Activated CD8-positive, alpha-beta T cell treated with anti-CD3 and anti-CD28 coated beads for 36 hours (primary cell): ENCODE data around the gene RNF207. TPM values are rescaled to one million over a fixed set of nuclear protein-coding genes. Genes with fewer than 3 reads are reported as not detected.
A peak's percentile ranks its signal among the peaks of the same experiment; 100 is the strongest.

Source experiments
- ATAC-seq: fragments of 200-7000 bp; cut with Tn5 transposase; one replicate; pipeline ENCODE4 v1.10.0; 2021; ENCODE audit warnings: mild to moderate bottlenecking, moderate library complexity
- CTCF ChIA-PET: fragments of 350-600 bp; sonication (Branson Sonifier 250); formaldehyde crosslinking; loops from one replicate; lab custom pipeline; 2021; ENCODE audit warnings: antibody characterized with exemption; lab: Charles Lee
- POLR2A ChIA-PET: fragments of 350-600 bp; sonication (Branson Sonifier 250); formaldehyde crosslinking; loops from one replicate; lab custom pipeline; 2021; ENCODE audit warnings: antibody characterized with exemption; lab: Charles Lee
- DNase-seq: peaks from one replicate; pipeline ENCODE4 v3.0.0-alpha.2; 2020
- H3K27ac Mint-ChIP-seq: one replicate; pipeline ENCODE4 v1.8.0; 2021; ENCODE audit warnings: mild to moderate bottlenecking, mixed read lengths
- H3K27me3 Mint-ChIP-seq: one replicate; pipeline ENCODE4 v1.8.0; 2021; ENCODE audit warnings: mixed read lengths
- H3K36me3 Mint-ChIP-seq: one replicate; pipeline ENCODE4 v1.8.0; 2021; ENCODE audit warnings: low read depth, mixed read lengths
- H3K4me1 Mint-ChIP-seq: one replicate; pipeline ENCODE4 v1.8.0; 2021; ENCODE audit warnings: low read depth, mixed read lengths
- H3K4me3 Mint-ChIP-seq: one replicate; pipeline ENCODE4 v1.8.0; 2021; ENCODE audit warnings: mild to moderate bottlenecking, moderate library complexity, mixed read lengths
- H3K9me3 Mint-ChIP-seq: one replicate; pipeline ENCODE4 v1.8.0; 2021; ENCODE audit warnings: mixed read lengths
- intact Hi-C: fragments of 100-400 bp; cut with micrococcal nuclease; formaldehyde crosslinking; loops from one replicate; pipeline ENCODE4 v1.10.0; 2022
- total RNA-seq, 2 experiments: library from RNA; stranded (reverse); gene quantifications; one replicate each; pipeline ENCODE4 v1.2.3, GENCODE V29; 2021
- TF ChIP-seq, protein P1 (sequence below): fragments of 200-600 bp; IDR thresholded peaks from one replicate; pipeline ENCODE4 v1.8.0; 2022; ENCODE audit warnings: antibody characterized with exemption, mild to moderate bottlenecking

The RNF207 gene
- total RNA-seq, 2 experiments from 2014 or later, result 4.9 to 9.9 TPM

DNA sequence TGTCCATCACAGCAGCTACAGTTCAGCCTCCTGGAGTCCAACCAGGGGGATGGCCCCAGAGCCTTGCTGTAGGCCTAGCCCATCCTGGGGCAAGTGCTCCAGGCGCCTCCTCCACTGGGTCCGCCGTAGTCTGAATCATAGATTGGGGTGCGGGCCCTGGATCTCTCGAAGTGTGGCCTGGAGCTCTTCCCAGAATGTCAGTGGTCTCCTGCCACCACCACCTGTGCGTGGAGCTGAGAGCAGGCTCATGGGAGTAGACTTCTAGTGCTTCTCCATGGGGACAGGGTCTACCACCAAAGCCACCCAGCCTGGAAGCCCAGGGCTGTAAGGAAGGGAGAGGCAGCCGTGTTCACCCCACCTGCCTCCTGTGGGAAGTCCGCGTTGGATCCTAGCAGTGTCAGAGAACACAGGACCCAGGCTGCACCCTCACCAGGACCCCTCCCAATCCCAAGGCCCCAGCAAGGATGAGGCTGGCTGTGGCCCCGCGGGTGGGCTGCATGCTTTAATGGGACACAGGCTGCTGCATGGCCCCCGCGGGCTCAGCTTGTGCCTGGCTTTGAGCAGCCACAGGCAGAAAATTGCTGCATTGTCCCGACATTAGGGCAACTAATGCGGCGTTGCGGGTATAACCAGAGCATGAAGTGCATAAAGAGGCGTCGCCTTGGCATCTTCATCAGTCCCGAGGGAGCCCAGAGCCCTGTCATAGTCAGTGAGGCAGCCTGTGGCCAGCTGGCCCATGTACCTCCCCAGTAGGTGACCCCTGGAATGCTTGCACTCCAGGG, 37.3 kb downstream of the RNF207 start:
- no peak for DNase-seq
- POLR2A ChIA-PET, result no interaction called here
- TF ChIP-seq, protein P1, sequence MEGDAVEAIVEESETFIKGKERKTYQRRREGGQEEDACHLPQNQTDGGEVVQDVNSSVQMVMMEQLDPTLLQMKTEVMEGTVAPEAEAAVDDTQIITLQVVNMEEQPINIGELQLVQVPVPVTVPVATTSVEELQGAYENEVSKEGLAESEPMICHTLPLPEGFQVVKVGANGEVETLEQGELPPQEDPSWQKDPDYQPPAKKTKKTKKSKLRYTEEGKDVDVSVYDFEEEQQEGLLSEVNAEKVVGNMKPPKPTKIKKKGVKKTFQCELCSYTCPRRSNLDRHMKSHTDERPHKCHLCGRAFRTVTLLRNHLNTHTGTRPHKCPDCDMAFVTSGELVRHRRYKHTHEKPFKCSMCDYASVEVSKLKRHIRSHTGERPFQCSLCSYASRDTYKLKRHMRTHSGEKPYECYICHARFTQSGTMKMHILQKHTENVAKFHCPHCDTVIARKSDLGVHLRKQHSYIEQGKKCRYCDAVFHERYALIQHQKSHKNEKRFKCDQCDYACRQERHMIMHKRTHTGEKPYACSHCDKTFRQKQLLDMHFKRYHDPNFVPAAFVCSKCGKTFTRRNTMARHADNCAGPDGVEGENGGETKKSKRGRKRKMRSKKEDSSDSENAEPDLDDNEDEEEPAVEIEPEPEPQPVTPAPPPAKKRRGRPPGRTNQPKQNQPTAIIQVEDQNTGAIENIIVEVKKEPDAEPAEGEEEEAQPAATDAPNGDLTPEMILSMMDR, result no peak
- Mint-ChIP-seq H3K27ac (no peak overlapping the region), H3K9me3 (no peaks in the 10 kb centered on the region), H3K27me3 (peaks cover 63% of the 10 kb centered on the region), H3K4me1 (peaks cover 15% of the 10 kb centered on the region), H3K36me3 (no peaks in the 10 kb centered on the region), H3K4me3 (no peak overlapping the region)
- intact Hi-C loops, result no loop called here
- no peak for ATAC-seq
- CTCF ChIA-PET, result interaction anchor here (1.2 to 2.5 kb wide), 2 partner anchors 134 to 161 kb away, joined by 3 to 8 read pairs; no protein-coding TSS in a partner anchor

DNA sequence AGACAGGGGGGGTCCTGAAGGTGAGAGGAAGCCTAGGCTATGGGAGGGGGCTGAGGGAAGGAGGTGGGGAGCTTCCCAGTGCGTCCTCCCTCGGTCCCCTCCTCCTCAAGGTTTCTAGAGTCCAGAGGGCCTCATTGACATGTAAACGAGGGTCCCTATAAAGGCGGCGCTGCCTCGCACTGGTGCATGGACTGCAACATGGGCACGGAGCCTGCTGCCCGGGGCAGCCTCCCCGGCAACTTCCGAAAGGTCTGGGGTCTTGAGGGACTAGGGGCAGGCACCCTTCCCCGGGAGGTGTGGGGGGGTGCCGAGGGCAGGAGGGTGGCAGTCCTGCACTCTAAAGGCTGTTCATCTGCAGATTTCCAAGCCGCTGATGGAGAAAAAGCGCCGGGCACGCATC, 38.1 kb downstream of the RNF207 start, which contains the start of gene HES3:
TSS of gene HES3 (plus strand) at position 187 of the 400 bp plus-strand sequence. CDS start at position 374, 187 bp downstream.
- no peak for DNase-seq
- no peak for ATAC-seq
- POLR2A ChIA-PET, result no interaction called here
- peaks cover 62% of the 10 kb centered on the region for H3K27me3 Mint-ChIP-seq
- H3K4me3 Mint-ChIP-seq, result no peak within 1 kb of the TSS
- TF ChIP-seq, protein P1, result no peak
- H3K27ac Mint-ChIP-seq, result no peak within 1 kb of the TSS
- peaks cover 14% of the 10 kb centered on the region for H3K4me1 Mint-ChIP-seq
- CTCF ChIA-PET, result interaction anchor here (1.0 to 3.7 kb wide), 5 partner anchors 37 to 310 kb away, joined by 3 to 14 read pairs (median 3); partner anchors contain the start of genes NOL9 and RNF207
- H3K36me3 Mint-ChIP-seq, result no peaks in the 10 kb centered on the region
- no peaks in the 10 kb centered on the region for H3K9me3 Mint-ChIP-seq
- intact Hi-C loops, result no loop called here

DNA sequence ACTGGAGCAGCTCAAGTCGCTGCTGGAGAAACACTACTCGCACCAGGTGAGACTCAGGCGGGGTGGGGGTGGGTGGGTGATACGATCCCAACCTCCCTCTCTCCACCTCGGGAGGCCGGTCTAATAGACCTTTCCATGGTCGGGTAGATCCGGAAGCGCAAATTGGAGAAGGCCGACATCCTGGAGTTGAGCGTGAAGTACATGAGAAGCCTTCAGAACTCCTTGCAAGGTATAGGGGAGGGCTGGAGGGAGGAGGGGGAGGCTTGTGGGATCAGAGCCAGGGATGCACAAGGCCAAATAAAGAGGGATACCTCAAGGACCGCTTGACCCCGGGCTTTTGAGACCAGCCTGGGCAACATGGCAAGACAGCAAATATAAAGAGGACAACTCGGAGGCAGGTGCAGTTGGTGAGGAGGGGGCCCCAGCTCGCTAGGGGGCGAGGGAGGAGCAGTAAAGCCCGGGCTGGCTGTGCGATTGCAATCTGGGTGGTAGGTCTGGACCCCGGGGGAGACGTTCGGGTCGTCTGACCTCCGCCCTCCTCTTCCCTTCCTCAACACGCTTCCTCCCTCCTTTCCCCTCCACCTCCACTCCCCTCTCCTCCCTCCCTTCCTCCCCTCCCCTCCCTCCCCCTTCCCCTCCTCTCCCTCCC, 38.6 kb downstream of the RNF207 start:
- no peak for DNase-seq
- CTCF ChIA-PET, result interaction anchor here (0.5 to 4.5 kb wide), 12 partner anchors 14 to 310 kb away, joined by 3 to 83 read pairs (median 3); partner anchors contain the start of genes NOL9 and RNF207
- no peaks in the 10 kb centered on the region for H3K36me3 Mint-ChIP-seq
- no peak overlapping the region for H3K4me3 Mint-ChIP-seq
- peaks cover 13% of the 10 kb centered on the region for H3K4me1 Mint-ChIP-seq
- H3K9me3 Mint-ChIP-seq, result no peaks in the 10 kb centered on the region
- POLR2A ChIA-PET, result no interaction called here
- TF ChIP-seq, protein P1, result no peak
- H3K27me3 Mint-ChIP-seq, result peaks cover 57% of the 10 kb centered on the region
- H3K27ac Mint-ChIP-seq, result no peak overlapping the region
- ATAC-seq, result no peak
- intact Hi-C loops, result loop anchor here (5.0 kb wide), 2 partner anchors 37 to 98 kb away; partner anchors contain the start of gene RNF207

DNA sequence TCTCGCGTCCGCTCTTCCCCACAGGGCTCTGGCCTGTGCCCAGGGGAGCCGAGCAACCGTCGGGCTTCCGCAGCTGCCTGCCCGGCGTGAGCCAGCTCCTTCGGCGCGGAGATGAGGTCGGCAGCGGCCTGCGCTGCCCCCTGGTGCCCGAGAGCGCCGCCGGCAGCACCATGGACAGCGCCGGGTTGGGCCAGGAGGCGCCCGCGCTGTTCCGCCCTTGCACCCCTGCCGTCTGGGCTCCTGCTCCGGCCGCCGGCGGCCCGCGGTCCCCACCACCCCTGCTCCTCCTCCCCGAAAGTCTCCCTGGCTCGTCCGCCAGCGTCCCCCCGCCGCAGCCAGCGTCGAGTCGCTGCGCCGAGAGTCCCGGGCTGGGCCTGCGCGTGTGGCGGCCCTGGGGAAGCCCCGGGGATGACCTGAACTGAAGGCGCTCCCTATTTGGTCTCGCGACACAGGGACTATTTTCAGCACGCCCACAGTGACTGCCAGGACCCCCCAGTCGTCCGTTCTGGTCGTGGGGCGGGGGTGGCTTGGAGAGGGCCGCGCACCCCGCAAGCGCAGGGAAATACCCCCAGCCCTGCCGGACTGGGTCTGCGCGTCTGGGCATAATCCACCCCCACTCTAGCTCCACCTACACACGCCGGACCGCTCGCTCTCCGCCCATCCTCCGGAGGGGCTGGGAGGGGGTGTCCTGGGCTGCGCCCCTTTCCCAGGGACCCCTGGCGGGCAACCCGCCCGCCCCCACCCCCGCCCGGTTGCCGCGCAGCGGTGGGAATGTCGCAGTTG, 39.4 kb downstream of the RNF207 start:
- intact Hi-C loops, result loop anchor here (5.0 kb wide), 2 partner anchors 38 to 97 kb away; partner anchors contain the start of gene RNF207
- Mint-ChIP-seq H3K27ac (no peak overlapping the region), H3K4me1 (peaks cover 13% of the 10 kb centered on the region), H3K9me3 (no peaks in the 10 kb centered on the region), H3K4me3 (no peak overlapping the region), H3K27me3 (peaks cover 57% of the 10 kb centered on the region), H3K36me3 (no peaks in the 10 kb centered on the region)
- TF ChIP-seq, protein P1, result peak; percentile 69
- peak; percentile 81 for ATAC-seq
- POLR2A ChIA-PET, result interaction anchor here (0.6 to 1.2 kb wide), 3 partner anchors 9 to 55 kb away, joined by 3 to 4 read pairs (median 3); no protein-coding TSS in a partner anchor
- CTCF ChIA-PET, result interaction anchor here (0.5 to 4.5 kb wide), 27 partner anchors 12 to 309 kb away, joined by 3 to 83 read pairs (median 5); partner anchors contain the start of genes GPR153, NOL9 and RNF207
- DNase-seq, result peak; percentile 85
